ENCODE data around the gene GNB4.

- TF ChIP-seq CTCF (IDR thresholded peaks at IDR 0.05; ENCODE audit: poor library complexity) (no peak), EZH2 (IDR thresholded peaks at IDR 0.05; ENCODE audit: borderline replicate concordance) (no peak)
Observed at GRCh38 chr3:179476215-179476614, 24.9 kb upstream of the GNB4 start.

Measured in hepatocyte (in vitro differentiated cells).